Stimulated activated naive CD4-positive, alpha-beta T cell treated with Interleukin-2 at 50 U/mL for 16 hours (primary cell): ENCODE results near the gene DDX11.
"Not testable (repeated sequence)": the region's sequence is repeated elsewhere in the genome, so short reads cannot be mapped to it uniquely, and the experiment has no call there.

Experiments
- DNase-seq: peaks from one replicate; lab custom pipeline; 2025; lab: John Stamatoyannopoulos, UW

Gene DDX11

DNA sequence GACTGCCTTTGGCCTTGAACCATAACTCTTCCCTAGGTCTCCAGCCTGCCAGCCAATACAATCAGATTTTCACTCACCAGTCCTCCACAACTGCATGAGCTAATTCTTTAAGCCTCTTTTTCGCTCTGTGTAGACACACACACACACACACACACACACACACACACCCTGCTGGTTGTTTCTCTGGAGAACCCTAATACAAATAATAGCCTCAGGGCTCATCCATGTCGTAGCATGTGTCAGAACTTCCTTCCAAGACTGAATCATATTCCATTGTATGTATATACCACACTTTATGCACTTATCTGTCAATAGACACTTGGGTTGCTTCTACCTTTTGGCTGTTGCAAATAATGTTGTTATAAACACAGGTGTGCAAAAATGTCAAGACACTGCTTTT, 6.0 kb upstream of the DDX11 start:
- DNase-seq = not testable (repeated sequence)

DNA sequence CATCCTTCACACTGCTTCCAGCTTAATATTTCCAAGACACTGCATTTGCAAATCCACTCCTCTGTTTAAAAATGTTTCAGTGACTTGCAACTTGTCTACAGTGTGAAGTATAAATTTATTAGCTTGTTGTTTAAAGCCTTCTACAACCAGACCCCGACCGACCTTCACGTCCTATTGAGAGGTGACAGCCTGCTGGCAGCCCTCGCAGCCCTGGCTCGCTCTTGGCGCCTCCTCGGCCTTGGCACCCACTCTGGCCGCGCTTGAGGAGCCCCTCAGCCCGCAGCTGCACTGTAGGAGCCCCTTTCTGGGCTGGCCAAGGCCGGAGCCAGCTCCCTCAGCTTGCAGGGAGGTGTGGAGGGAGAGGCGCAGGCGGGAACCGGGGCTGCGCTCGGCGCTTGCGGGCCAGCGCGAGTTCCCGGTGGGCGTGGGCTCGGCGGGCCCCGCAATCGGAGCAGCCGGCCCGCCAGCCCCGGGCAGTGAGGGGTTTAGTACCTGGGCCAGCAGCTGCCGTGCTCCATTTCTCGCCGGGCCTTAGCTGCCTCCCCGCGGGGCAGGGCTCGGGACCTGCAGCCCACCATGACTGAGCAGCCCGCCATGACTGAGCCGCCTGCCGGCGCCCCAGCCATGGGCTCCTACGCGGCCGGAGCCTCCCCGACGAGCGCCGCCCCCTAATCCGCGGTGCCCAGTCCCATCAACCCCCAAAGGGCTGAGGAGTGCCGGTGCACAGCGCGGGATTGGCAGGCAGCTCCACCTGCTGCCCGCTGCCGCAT, 2.5 kb upstream of the DDX11 start:
- not testable (repeated sequence) for DNase-seq

DNA sequence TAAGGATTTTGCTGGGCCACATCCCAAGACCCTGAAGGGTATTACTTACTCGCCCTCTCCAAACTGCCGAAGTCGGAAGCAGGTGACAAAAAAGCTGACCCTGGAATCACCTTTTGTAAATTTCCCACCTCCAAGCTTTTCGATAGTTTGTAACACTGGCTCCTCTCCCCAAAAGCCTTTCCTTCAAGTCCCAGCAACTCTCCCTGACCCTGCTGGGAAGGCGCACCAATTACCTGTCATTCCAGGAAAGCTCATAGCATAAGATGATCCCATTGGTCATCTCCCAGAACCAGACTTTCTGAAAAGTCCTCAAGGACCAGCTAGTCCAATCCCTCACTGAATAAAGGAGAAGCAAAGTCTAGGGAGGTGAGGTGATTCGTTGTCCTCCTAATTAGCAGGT, 698 bp upstream of the DDX11 start:
- not testable (repeated sequence) for DNase-seq

DNA sequence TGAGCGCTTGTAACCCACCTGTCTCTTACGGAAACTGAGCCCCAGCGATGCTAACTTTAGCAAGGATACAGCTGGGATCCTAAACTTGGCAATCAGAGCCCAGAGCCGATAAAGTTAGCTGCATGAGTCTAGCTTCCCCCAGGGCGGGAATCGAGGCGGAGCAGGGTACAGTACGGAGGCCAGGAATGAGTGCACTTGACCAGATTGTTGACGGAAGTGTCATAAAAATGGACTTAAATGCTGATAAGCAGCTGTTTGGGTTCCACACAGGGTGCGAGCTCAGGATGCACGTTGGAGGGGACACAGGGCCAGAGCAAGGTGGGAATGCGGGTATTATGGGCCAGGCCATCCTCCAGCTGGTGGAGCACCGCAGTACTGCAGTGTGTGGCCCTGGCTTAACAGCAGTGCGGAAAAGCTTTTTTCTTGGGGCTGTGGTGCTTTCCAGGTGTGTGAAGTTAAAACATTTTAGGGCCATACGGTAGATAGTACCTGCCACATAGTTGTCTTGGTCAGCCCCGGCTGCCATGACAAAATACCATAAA, 744 bp downstream of the DDX11 start:
- DNase-seq = peak; percentile 13

DNA sequence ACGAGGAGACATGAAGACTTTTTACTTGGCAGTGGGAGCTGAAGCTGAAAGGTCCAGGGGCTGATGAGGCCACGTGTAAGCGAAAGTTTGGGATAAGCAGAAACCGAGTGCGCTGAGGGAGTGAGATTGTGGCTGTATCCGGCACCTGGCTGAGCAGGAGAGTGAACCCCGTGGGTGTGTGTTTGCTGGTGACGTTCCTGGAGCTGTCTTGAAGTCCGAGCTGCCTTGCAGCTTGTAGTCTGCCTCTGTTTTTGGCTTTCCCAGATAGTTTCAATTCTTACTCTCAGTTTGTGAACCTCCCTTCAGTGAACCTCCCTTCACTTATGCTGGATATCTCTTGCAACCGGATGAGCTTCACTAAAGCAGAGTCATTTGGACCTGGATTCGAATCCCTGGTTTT, 2.5 kb downstream of the DDX11 start:
- not testable (repeated sequence) for DNase-seq

DNA sequence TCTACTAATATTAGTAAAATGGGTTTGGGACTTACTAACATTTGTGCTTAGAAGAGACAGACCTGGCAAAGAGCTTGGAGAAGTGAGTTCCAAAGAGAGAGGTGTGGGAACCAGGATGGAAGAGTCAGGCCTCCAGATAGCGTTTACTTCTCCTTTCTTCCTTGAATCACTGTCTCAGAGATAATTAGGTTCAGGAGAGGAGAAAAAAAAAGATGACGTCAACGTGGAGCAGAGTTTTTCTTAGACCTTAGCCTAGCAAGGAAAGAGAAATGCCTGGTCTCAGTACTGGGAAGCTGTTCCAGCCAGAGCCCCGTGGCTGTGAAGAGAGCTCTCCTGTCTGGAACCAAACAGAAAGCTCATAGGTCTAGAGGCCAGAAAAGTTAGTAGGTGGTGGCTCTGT, 3.4 kb downstream of the DDX11 start:
- DNase-seq = not testable (repeated sequence)

DNA sequence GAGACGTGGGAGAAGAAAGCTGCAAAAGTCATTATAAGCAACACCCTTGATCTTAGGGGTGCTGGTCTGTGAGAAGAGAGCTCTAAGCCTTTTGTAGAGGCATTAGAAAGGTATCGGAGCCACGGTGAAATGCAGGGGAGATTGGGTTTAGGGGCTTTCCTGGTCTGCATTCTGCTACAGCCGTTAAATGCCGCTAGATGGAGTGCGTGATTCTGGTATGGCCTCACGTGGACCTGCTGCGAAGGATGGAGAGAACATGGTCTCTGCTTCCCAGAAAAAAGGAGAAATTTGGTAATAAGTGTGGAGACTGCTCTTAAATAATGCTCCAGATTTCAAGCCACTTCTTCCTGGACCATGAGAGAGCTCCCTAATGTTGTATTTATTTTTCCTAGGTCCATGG, 4.3 kb downstream of the DDX11 start:
- not testable (repeated sequence) for DNase-seq

DNA sequence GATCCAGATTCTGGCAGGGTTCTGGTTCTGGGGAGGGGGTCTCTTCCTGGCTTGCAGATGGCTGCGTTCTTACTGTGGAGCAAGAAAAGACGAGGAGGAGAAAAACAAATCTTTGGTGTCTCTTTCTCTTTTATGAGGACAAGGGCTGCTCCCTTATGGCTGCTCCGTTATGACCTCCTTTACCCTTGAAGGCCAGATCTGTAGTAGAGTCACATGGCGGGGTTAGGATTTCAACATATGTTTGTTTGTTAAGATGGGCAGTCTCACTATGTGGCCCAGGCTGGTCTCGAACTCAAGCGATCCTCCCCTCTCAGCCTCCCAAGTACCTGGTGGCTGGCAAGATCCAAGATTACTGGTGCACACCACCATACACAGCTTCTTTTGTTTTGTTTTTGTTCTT, 5.8 kb downstream of the DDX11 start:
- DNase-seq = not testable (repeated sequence)

DNA sequence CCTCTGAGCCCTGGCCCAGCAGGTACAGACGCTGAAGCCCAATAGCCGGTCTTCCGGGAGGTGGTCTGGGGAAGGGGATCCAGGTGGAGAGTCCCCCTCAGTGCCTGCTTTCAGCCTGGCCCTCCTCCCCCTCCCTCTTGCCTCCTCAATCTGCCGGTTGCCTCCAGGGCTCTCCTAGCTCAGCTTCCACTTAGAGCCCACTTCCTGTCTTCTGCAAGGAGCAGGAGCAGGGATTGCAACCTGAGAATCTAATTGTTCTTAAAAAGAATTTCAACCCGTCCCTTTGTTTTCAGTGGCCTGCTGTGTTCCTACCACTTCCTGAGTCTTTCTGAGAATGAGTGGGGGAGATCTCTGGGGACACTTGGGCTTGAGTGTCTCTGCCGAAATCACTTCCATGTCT, 6.6 kb downstream of the DDX11 start:
- DNase-seq = not testable (repeated sequence)

DNA sequence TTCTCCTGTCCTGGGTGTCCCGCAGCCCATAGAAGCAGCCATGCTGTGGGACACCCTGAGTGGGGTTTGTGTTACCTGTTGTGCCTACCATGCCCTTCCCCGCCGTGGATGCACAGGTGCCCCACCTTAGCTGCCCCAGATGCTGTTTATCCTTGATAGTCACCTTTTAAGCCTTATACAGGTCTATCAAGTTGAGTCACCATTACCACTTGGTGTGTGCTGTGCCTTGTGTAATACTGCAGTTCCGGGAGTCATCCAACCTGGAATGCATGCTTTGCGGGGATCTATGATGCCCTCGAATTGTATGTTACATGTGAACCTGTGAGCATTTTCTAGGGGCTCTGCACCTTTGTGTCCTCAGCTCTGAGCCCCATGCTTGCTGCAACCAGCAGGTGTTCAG, 7.6 kb downstream of the DDX11 start:
- DNase-seq = not testable (repeated sequence)

DNA sequence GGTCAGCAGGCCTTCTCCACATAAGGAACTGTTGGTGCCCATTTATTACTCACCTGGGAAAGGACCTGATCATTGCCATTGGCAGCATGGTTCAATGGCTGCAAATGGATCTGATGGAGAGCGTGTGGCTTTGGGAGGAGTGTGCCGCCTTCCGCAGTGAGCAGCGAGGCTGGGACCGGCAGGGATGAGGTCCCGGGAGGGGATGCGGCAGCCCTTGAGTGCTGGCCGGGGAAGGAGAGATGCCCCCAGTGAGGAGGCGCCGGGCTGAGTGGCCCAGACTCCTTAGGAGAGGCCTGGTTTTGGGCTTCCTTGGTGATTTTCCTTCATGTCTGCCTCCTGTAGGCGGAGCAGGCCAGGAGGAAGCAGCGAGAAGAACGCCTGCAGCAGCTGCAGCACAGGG, 10.6 kb downstream of the DDX11 start:
- not testable (repeated sequence) for DNase-seq

DNA sequence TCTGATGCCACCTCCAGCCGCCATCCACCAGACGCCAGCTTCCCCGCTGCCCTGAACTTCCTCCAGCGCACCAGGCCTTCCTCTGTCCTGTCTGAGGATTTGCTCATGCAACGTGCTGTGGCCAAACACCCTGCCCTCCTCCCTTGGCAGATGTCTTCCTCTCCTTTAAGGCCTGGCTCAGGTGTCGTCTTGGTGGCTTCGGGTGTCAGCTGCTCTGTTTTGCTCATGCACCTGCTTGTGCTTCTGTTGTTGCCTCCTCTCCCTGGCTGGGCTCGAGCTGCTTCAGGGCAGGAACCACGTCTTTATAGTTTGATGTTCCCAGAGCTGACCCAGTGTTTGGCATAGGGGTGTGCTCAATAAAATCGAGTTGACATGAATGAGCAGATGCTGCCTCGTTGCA, 12.4 kb downstream of the DDX11 start:
- not testable (repeated sequence) for DNase-seq

DNA sequence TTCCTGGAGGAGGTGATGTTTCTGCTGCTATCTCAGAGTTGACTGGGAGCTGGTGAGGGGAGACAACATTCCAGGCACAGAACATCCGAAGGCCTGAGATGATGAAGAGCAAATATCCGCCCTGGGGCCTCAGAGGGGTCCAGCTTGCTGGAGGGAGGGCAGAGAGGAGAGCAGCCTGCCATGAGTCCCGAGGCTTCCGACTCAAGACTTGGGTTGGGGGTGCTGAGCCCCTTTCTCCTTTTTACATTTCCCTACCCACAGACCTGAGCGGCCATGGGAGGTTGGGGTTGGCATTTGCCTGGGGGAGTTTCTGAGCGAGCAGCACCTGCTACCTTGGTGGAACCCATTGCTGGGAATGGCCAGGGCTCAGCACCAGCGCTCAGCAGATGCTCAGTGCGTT, 13.8 kb downstream of the DDX11 start:
- DNase-seq = not testable (repeated sequence)

DNA sequence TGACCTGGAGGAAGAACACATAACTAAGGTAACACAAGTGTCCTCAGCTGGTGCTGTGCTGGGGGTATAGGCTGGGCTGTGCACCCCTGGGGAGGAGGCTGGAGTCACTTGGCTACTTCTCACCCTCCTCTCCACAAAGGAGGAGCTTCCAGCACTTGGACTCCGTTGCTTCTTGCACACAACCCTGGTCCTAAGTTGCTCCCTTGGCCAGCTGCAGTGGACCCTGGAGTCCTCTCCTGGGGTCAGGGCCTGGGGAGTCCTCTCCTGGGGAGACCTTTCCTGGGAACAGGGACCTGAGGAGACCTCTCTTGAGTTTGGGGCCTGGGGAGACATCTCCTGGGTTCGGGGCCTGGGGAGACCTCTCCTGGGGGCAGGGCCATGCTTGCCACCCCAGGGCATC, 14.3 kb downstream of the DDX11 start:
- DNase-seq = not testable (repeated sequence)

DNA sequence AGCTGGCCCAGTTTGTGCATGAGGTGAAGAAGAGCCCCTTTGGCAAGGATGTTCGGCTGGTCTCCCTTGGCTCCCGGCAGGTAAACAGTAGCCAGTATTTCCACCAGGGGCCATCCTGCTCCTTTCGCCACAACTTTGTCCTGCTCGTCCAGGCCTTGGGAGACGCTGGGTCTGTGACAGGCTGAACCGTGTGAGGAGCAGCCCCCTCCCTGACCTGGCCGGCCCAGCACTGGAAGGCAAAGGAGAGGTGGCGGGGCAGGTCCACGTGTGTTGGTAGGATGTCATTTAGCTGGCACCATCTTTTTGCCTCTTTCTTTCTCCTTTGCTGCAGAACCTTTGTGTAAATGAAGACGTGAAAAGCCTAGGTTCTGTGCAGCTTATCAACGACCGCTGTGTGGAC, 15.4 kb downstream of the DDX11 start:
- no peak for DNase-seq

DNA sequence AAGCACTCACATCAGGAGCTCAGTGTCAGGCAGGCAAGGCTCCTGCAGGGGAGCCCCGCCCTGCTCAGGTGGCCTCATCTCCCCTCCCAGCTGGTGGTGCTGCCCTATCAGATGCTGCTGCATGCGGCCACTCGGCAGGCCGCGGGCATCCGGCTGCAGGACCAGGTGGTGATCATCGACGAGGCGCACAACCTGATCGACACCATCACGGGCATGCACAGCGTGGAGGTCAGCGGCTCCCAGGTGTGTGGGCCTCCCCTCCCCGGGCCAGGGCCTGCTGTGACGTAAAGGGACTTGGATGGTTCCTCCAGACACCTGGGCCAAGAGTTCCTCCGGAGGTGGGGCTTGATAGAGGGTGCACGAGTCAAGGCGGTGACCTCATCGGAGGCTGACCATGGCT, 18.0 kb downstream of the DDX11 start:
- not testable (repeated sequence) for DNase-seq

DNA sequence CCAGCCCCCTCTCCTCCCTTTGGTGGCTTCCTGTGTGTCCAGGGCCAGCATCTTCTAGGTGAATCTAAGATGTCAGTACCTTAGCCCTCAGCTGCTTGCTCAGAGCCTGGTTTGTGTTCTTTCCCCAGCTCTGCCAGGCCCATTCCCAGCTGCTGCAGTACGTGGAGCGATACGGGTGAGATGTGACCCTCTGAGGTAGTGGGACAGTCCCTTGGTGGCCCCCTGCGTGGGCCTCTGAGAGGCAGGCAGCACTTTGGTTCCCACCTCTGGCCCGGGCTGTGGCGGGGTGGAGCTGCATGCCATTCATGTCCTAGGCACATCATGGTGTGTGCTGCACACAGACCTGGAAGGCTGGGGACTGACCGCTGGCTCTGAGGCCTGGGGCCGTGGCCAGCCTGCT, 19.1 kb downstream of the DDX11 start:
- not testable (repeated sequence) for DNase-seq

DNA sequence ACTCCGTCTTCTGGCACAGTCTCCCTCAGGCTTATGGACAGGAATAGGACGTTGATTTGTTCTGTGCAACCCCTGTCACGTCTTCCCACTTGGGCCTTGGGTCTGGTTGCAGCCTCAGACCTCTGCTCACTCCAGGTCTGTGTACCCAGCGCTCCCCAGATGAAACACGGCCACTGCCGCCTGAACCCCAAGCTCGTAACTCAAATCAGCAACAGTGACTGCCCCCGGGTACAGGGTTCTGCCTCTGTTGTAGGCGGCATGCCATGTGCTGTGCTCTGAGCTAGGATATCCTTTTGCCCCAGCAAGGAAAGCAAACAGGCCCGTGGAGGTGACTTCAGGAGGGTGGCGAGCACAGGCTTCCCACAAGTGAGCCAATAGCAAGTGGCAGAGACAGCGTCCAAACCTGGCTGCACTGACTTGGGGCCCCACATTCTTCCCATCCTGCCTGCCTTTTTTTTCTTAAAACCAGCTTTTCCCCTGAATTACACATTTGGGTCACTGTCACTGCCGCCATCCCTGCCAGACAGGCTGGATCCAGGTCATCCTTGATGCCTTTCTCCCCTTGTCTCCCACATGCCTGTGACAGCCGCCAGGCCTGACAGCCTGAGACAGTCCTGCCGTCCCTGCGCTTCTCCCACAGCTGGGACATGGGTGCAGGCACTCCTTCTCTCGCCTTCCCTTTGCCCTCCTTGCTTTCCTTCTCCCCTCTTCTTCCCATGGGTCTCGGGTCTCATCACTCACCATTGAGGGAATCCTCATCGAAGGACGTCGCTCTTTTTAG, 21.6 kb downstream of the DDX11 start:
- not testable (repeated sequence) for DNase-seq

DNA sequence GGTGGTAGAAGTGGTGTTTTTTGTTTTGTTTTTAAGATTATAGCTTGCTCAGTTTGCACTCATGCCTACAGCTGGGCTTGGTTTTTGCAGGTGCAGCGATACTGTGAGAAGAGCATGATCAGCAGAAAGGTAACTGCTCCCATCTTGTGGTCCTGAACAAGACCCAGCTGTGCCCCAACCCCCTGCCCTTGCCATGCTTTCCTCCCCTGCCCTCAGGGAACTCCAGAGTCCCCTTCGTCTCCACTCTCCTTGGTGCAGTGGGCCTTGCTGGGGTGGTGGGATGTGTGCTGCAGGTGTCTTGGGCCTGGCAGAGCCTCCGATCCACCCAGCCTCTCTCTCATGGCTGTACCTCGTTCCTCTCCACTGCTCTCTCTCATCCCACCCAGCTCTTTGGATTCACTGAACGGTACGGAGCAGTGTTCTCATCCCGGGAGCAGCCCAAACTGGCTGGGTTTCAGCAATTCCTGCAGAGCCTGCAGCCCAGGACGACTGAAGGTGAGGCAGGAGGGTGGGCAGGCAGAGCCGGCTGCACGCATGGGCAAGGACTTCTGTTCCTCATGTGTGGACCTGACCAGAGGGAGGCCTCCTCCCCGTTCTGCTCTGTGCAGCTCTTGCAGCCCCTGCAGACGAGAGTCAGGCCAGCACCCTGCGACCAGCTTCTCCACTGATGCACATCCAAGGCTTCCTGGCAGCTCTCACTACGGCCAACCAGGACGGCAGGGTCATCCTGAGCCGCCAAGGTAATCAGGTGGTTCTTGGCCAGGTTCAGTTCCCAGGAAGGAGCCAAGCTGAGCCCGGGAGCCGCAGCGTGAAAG, 22.8 kb downstream of the DDX11 start:
- not testable (repeated sequence) for DNase-seq

DNA sequence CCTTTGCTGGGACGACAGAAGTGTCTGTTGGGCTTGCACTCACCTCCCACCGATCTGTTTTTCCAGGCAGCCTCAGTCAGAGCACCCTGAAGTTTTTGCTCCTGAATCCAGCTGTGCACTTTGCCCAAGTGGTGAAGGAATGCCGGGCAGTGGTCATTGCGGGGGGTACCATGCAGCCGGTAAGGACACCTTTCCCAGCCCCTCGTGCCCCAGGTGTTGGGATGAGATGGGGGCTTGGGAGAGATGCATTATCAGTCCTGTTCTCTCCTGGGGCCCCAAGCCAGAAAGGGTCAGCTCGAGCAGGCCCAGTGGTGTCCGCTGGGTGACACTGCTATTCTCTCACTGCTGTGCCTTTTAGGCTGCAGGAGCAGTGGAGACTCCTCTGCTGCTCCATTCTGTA, 24.2 kb downstream of the DDX11 start:
- not testable (repeated sequence) for DNase-seq

DNA sequence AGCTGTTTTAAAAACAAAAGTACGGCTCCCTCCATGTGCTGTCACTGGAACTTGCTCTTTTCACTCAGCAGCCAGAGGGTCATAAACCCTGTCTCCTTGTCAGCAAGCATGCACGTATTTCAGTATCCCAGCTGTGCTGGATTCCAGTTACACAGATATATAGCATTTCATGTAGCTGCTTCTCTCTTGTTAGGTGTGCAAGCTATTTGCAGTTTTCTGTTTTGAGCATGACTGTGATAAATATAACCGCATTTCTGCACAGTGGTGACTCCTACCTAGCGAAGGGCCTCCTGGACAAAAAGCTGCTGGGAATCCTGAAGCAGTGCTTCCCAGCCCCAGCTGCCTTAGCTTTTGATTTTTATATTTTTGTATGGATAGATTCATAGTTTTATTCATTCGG, 24.7 kb downstream of the DDX11 start:
- not testable (repeated sequence) for DNase-seq

DNA sequence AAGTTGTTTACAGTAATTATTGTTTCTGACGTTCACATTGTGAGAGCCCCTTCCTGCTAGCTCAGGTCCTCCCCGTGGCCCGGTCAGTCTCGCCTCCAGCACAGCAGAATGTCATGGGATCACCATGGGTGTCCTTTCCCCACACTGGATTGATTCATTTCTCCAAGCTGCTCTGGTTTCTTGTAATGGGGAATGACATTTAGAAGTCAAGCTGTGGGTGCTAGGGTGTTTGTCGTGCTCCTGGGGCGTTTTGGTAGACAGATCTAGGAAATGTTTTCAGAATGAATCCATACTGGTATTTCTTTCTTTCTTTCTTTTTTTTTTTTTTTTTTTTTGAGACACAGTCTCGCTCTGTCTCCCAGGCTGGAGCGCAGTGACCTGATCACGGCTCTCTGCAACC, 25.1 kb downstream of the DDX11 start:
- DNase-seq = not testable (repeated sequence)
